GM19025 (cell line): Measurements from ENCODE around the gene TLNRD1.

Source experiments
- ATAC-seq: cut with Tn5 transposase; IDR thresholded peaks from one replicate; pipeline ENCODE4 v1.9.1; 2021; ENCODE audit warnings: mild to moderate bottlenecking, low read depth, moderate library complexity; ENCODE audit not compliant: unreplicated experiment

Gene TLNRD1

DNA sequence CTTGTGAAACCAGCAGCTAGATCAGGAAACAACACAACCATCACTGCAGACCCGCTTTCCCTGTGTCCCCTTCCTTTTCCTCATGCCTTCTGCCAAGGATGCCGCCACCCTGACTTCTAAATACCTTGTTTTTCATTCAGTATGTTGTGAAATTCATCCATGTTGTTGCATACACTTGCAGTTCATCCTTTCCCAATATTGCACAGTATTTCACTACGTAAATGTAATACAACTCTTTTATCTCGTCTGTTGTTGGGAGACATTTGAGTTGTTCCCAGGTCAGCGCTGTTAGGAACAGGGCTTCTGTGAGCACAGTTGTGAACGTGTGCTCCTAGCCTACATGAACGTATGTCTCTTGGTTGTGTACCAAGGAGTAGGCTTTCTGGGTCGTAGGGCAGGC, 24.2 kb downstream of the TLNRD1 start:
- ATAC-seq = no peak

DNA sequence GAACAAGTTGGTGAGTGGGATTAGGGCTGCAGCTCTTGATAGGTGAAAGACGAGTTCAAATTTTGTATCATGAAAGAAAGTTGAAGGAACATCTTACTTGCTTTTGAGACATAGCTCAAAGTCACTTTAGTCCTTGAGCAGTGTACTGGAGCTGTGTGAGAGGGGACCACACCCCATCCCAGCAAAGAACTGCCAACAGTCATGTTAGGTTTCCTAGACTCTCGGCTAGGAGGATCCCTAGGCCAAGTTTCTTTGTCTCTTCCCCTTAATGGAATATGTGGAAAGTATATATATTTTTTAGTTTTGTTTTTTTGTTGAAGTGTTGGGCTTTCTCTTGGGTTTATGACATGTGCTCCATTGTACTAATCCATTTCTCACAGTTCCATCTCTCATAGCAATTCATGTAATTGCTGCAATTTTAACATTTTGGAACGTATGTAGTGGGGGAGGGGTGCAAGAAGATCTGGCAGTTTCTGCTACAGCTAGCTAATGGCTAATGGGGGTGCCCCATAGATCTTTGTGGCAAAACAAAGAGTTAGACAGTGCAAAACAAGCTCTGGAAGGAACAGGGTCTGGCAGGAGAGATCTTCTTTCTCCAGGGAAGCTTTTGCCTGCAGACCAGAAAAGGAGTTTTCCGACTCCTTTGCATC, 25.1 kb downstream of the TLNRD1 start:
- no peak for ATAC-seq

- no peak for ATAC-seq
Observed at GRCh38 chr15:81026836-81027599, 26.3 kb downstream of the TLNRD1 start.

GRCh38 chr15:81029414-81030300, 28.9 kb downstream of the TLNRD1 start:
- ATAC-seq = no peak

GRCh38 chr15:81030301-81030750, 29.6 kb downstream of the TLNRD1 start:
- ATAC-seq = no peak

- ATAC-seq = no peak
Observed at GRCh38 chr15:81031203-81031602, 30.5 kb downstream of the TLNRD1 start.

- no peak for ATAC-seq
Observed at GRCh38 chr15:81032355-81032754, 31.6 kb downstream of the TLNRD1 start.

- no peak for ATAC-seq
Observed at GRCh38 chr15:81032818-81033217, 32.1 kb downstream of the TLNRD1 start.

DNA sequence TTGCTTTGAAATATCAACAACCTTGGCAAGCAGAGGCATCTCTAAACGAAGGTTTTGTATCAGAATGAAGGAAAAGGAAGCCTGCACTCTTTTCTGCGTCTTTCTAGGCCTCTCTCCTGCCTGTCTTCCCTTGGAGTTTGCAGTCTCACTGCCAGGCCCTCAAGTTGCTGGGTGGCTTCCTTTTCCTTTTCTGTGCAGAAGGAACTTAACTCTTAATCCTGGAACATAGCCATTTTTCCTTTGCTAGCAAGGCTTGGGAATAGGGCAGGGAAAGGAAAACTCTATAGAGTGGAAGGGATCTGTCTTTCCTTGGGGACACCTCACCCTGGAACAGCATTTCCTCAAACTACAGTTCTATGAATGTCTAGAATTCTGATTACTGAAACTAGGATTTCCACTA, 32.8 kb downstream of the TLNRD1 start:
- ATAC-seq = no peak

- ATAC-seq = no peak
Observed at GRCh38 chr15:81037952-81038743, 37.4 kb downstream of the TLNRD1 start.

- ATAC-seq = no peak
Observed at GRCh38 chr15:81038975-81039607, 38.4 kb downstream of the TLNRD1 start.

DNA sequence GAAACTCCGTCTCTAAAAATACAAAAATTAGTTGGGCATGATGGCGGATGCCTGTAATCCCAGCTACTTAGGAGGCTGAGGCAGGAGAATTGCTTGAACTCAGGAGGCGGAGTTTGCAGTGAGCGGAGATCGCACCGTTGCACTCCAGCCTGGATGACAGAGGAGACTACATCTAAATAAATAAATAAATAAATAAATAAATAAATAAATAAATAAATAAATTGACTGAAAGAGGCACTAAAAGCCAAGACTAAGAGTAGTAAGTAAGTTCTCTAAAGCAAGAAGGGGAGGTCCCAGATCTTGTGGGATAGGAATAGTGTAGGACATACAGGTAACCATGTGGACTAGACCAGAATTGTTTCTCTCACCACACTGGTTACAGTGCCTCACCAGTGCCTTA, 40.0 kb downstream of the TLNRD1 start:
- ATAC-seq = no peak

- ATAC-seq = no peak
Observed at GRCh38 chr15:81043281-81043934, 42.7 kb downstream of the TLNRD1 start.

DNA sequence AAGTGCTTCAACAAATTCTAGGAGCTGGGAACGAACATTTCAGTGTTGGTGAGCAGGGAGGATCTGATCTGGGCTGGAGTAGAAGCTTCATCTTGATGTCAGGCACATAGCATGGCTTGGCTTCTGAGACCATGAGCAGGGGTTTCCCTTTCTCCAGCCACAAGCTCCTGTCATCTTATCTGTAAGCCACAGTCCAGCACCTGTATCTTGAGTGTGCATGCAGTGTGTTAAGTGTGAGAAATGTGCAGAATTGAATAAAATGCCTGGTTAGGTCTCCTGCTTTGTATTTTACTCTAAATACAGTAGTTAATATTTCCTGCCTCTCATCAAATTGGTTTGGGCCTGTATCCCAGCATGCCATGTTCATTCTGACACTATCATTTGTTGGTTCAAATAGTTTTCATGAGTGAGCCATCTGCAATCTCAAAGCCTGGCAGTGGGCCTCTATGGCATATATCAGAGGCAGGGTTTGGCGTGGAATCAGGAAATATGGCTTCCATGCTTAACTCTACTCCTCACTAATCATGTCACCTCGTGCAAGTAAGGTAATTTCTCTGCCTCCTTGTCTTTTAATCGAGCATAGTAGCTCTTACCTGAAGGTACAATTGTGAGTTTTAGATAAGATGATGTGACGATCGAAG, 43.3 kb downstream of the TLNRD1 start:
- ATAC-seq = no peak

DNA sequence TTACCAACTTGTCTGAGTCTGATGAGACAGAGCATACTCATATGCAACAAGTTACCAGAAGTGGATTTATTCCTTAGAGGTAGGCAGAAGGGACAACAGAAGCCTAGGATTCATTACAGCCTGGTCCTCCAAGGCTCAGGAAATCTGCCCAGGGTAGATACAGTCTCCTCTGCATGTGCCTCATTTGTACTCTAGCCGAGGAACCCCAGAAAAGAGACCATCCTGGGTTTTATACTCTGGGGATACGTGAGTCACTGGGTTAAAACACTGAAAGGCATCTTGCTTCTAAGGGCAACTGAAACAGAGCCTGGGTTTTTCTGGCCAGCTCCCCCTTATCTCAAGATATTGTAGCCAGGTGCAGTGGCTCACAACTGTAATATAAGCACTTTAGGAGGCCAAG, 45.6 kb downstream of the TLNRD1 start:
- ATAC-seq = no peak

DNA sequence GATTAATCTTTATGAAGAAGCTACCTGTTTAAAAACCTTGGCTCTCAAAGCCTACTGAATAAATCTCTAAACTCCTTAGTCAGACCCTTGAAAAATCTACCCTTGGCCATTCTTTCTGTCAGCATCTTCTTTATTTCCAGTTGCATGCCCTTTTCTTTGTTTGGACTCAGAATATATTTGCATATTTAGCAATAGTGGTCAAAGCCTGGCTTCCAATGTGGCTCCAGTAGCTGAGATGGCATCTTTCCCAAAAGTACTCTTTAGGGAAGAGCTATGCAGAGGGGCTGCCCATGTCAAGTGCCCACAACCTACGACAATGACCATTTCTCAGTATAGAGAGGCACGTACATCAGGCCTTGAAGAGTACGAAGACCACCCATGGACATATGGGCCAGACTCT, 47.2 kb downstream of the TLNRD1 start:
- no peak for ATAC-seq

DNA sequence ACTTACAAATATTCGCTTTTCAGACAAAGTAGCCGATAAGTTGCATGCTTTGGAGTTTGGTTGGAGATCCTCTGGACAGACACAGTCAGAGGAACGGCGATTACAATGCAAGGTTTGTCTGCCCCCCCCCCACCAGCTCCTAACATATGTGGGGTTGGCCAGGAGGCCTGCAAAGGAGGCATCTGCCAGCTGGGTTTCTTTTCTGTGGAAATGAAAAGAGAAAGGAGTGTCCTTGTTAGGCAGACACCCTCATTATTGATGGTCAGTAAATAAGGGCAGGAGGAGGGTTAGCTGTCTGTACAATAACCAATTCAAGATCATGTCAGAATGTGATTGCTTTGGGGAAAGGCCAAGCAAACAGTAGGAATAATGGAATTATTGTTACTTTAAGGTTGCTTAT, 49.1 kb downstream of the TLNRD1 start:
- no peak for ATAC-seq

DNA sequence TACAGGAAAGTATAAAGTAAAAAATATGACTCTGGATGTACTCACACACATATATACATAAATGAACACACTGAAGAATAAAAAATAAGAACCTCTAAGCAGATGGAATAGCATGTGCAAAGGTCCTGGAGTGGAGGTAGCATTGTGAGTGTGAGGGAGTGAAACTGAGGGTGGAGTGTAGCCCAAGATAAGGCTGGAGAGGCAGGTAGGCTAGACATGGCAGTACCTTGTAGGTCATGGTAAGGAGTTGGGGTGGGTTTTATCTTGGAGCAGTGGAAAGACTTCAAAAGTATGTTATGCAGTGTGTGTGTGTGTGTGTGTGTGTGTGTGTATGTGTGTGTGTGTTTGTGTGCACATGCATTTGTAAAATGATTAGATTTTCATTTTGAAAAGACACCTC, 49.5 kb downstream of the TLNRD1 start:
- no peak for ATAC-seq

DNA sequence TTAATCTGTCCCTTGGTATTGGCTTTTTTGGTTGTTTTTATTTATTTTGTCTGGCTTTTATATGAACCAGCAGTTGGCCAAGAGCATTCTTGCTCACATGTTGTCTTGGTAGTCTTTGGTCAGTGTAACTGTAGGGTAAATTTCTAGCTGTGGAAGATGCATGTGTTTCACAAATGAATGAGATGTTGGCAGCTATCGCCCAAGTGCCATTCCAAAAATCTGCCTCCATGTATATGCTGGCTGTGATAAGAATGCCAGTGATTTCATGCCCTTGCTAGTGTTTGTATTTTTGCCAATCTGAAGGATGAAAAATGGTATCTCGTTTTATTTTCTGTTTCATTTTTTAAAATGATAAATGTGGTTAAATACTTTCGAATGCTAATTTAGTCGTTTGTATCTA, 50.1 kb downstream of the TLNRD1 start:
- no peak for ATAC-seq
